Measurements from ENCODE around the gene PROP1.
"Not testable (repeated sequence)": the region's sequence is repeated elsewhere in the genome, so short reads cannot be mapped to it uniquely, and the experiment has no call there.

Gene PROP1

DNA sequence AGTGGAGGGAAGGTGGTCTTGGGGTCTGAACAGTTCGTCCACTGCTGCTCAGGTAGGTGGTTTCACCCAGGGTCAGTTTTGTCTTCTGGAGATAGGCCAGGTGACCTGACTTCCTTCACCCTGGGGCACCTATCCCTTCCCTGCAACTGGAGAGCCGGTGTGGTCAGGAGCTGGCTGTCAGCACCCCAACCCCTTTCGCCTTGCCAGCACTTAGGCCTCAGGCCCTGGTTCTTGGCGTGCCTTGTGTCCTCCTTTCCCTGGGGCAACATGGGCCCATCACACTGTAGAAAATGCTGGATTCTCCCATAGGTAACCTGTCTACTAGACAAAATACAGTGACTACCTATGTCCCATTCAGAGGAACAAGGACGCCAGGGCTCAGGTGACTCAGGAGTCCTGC, 13.1 kb downstream of the PROP1 start:
- no peak for DNase-seq (ENCODE audit: low read depth in 2 of 2)

- DNase-seq (ENCODE audit: low read depth in 2 of 2), result no peak
Measured at GRCh38 chr5:177982072-177982727, 13.8 kb downstream of the PROP1 start.

DNA sequence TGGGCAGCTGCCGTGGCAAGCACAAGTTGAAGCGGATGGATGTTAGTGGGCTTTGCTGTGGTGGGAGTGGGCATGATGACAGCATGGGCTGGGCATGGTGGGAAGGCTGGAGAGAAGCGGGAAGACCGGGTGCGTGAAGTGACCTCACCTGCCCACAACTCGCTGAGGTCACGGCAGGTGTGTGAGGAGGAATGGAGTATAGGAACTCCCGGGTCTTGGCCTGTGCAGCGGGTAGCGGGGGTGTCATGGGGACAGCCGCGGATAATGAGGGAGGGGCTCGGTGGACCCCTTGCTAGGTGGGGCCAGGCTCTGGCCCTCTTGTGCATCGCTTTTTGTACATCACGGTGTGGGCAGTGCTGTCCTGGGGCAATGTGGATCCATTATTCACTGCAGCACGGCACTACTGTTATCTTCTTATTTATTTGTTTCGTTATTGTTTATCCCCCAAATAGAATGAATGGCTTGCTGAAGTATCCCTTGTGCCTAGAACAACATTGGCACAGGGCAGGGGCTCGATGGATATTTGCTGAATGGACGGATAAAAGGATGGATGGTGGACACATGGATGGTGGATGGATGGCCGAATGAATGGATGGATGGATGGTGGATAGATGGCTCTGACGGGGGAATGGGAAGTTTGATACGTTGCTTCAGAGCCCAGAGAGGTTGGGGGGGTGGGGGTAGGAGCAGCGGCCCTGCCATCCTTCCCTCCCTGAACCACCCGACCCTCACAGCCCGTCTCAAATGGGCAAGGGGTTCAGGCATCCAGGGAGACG, 14.6 kb downstream of the PROP1 start:
- DNase-seq (ENCODE audit: low read depth in 2 of 2), result no peak

DNA sequence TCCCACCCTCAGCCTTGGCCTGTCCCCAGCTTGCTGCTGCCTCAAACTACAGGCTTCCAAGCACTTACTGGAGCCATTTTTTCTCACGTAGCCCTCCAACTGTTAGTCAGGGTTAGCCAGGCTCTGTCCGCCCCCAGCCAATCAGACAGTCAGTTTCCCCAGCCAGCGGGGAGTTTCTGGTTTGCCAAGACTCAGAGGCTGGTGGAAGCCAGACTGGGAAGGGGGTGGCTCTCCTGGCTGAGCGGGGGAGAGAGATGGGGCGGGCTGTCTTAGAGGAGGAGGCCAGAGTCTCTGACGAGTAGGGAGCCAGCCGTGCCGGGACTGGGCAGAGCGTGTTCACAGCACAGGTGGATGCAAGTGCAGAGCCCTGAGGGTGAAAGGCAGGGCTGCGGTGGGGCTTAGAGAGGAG, 15.3 kb downstream of the PROP1 start:
- DNase-seq (ENCODE audit: low read depth in 2 of 2), result no peak

DNA sequence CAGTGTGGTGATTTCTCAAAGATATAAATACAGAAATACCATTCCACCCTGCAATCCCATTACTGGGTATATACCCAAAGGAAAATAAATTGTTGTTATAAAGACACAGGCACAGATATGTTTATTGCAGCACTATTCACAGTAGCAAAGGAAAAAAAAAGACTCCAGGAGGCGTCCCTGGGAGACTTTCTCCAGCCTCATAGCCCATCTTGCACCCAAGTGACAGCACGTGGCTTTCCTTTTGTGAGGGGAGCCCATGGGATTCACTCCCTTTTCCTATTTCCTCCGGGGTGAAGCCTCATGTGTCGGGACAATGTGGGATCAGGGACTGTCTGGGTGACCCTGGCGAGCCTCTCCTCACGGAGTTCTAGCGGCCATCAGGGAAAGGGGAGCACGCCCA, 18.4 kb downstream of the PROP1 start:
- not testable (repeated sequence) for DNase-seq (ENCODE audit: low read depth in 2 of 2)

- DNase-seq (ENCODE audit: low read depth in 2 of 2), result peak; percentile 9 to 23
Measured at GRCh38 chr5:177973066-177973635, 22.9 kb downstream of the PROP1 start.

GRCh38 chr5:177972613-177973012, 23.4 kb downstream of the PROP1 start:
- no peak for DNase-seq (ENCODE audit: low read depth in 2 of 2)

DNA sequence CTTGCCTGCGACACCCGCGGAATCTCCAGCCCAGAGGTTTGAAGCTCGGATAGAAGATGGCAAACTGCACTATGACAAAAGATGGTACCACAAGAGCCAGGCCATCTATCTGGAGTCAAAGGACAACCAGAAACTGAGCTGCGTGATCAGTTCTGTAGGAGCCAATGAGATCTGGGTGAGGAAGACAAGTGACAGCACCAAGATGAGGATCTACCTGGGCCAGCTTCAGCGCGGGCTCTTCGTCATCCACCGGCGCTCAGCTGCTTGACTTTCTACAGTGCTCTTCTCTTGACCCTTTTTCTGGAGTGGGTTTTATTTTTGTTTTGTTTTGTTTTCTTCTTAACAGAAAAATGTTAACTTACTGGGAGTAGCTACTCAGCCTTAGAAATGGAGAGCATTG, 24.0 kb downstream of the PROP1 start:
- DNase-seq (ENCODE audit: low read depth in 2 of 2), result not testable (repeated sequence)

DNA sequence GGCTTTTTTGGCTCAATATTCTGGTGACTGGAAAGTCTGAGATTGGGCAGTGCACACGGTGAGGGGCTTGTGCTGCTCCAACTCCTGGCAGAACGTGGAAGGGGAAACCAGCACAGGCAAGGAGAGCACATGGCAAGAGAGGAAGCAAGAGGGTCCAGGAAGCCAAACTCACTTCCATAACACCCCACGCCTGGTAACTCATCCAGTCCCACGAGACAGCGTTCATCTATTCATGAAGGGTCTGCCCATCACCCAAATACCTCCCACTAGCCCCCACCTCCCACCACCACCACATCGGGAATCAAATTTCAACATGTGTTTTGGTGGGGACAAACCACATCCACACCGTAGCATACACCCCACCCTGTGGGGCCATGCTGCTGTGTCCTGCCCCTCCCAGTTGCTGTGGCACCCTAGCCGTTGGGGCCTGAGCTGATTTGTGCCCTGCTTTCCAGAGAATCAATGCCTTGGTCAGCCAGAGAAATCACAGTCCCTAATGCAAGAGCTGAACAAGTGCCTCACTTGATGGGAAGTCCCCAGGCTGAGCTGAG, 27.3 kb downstream of the PROP1 start:
- no peak for DNase-seq (ENCODE audit: low read depth in 2 of 2)

GRCh38 chr5:177967221-177967887, 28.7 kb downstream of the PROP1 start:
- DNase-seq (ENCODE audit: low read depth in 2 of 2), result no peak

- no peak for DNase-seq (ENCODE audit: low read depth in 2 of 2)
Measured at GRCh38 chr5:177966839-177967166, 29.2 kb downstream of the PROP1 start.

GRCh38 chr5:177966009-177966838, 29.8 kb downstream of the PROP1 start:
- no peak for DNase-seq (ENCODE audit: low read depth in 2 of 2)

DNA sequence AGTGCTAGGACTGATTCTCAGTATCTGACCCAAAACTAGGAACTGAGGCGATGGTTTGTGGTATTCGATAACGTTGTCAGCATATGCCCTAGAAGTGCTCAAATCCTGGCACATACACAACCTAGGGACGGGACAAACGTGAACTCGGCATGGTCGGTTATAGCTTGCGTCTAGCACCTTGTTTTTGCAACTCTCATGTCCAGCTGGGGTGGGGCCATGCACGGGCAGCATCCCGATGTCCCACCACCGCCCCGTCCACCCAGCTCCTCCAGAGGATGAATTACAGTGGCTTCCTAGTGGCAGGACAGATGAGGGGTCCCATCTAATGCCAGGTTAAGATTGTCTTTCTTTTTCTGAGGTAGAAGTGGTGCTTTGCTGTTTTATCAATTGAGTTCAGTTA, 31.6 kb downstream of the PROP1 start:
- DNase-seq (ENCODE audit: low read depth in 2 of 2), result no peak

GRCh38 chr5:177963966-177964365, 32.1 kb downstream of the PROP1 start:
- no peak for DNase-seq (ENCODE audit: low read depth in 2 of 2)

GRCh38 chr5:177959315-177959714, 36.7 kb downstream of the PROP1 start:
- no peak for DNase-seq (ENCODE audit: low read depth in 2 of 2)

DNA sequence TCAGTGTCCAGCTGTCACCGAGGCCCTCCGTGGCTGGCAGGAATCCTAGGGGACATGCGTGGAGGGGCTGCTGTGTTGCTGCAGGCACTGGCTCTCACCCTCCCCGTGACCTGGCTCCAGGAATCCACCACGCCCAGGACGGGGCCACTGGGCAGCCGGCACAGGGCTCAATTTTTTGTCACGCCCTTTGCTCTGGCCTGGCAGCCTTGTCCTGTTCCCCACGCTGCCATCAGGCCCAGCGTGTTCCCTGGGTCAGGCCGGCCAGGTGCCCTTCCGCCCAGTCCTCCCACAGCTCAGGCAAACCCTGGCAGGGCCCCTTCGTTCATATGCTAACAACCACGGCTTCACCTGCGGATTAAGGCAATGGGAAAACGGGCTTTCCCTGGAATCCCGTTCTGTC, 37.3 kb downstream of the PROP1 start:
- DNase-seq (ENCODE audit: low read depth in 2 of 2), result no peak

GRCh38 chr5:177957241-177957640, 38.8 kb downstream of the PROP1 start:
- no peak for DNase-seq (ENCODE audit: low read depth in 2 of 2)

DNA sequence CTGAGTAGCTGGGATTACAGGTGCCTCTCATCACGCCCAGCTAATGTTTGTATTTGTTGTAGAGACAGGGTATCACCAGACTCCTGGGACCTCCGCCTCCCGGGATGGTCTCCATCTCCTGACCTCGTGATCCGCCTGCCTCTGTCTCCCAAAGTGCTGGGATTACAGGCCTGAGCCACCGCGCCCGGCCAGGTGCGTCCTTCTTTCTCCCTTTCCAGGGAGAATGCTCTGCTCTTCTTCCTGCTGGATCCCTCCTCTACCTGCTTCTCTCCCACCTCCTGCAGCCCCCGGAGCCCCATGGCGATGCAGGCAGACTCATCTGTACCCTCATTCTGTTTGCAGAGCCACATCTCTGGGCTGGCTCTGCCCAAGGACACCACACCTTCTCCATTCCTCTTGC, 42.9 kb downstream of the PROP1 start:
- DNase-seq (ENCODE audit: low read depth in 2 of 2), result not testable (repeated sequence)

- DNase-seq (ENCODE audit: low read depth in 2 of 2), result not testable (repeated sequence)
Measured at GRCh38 chr5:177949656-177950055, 46.4 kb downstream of the PROP1 start.

- not testable (repeated sequence) for DNase-seq (ENCODE audit: low read depth in 2 of 2)
Measured at GRCh38 chr5:177949065-177949464, 47.0 kb downstream of the PROP1 start.

- not testable (repeated sequence) for DNase-seq (ENCODE audit: low read depth in 2 of 2)
Measured at GRCh38 chr5:177947912-177948311, 48.1 kb downstream of the PROP1 start.
